GM19438 (cell line): Measurements from ENCODE around the gene IDI2.
"Not testable (repeated sequence)": the region's sequence is repeated elsewhere in the genome, so short reads cannot be mapped to it uniquely, and the experiment has no call there.

Experiments
- ATAC-seq: cut with Tn5 transposase; IDR thresholded peaks from one replicate; pipeline ENCODE4 v1.9.1; 2021; ENCODE audit warnings: low read depth; ENCODE audit not compliant: unreplicated experiment

IDI2 gene

DNA sequence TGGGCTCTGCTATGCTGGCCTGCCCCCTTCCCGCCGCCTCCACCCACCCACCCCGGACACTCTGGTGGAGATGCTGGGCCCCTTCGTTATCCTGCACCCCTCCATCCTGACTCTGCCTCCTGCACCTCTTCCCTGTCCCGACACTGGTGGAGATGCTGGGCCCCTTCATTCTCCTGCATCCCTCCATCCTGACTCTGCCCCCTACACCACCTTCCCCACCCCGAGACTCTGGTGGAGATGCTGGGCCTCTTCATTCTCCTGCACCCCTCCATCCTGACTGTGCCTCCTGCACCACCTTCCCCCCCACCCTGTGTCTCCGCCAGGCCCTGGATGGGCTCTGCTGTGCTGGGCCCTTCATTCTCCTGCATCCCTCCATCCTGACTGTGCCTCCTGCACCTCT lies 15.0 kb downstream of the IDI2 start:
- ATAC-seq = no peak

- not testable (repeated sequence) for ATAC-seq
Measured at GRCh38 chr10:1009947-1010346, 15.7 kb downstream of the IDI2 start.

DNA sequence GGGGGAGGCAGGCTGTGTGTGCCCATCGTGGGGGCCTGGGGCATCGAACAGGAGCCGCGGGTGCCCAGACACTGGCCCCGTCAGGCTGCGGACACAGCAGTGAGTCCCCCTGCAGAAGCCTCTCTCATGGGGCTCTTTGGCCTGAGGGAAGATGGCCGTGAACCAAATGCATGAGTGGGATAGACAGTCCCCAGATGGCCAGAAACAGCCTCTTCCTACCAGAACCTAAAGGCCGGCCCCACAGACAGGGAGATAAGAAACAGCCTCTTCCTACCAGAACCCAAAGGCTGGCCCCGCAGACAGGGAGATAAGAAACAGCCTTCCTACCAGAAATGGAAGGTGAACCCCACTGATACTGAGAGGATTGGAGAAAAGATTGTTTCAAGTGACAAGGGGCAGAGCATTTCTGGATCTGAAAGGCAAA lies 16.6 kb downstream of the IDI2 start:
- no peak for ATAC-seq

DNA sequence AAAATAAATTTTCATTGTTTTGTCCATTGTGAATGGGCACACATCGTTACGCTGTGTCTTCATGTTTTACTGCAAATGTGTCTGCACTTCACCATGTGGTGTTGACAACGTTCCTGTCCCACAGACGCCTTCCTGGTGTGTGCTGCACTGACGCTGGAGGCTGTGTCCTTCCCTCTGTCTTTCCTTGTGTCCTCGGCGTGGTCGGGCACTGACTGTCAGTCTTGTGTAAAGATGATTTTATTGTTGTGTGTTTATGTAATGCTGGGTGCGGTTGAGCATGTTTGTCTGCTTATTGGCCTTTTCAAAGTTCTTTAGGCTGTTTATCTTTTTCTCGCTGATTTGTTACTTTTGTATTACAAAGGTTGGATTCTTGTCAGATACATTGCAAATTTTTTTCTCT lies 18.1 kb downstream of the IDI2 start:
- no peak for ATAC-seq

- ATAC-seq = no peak
Measured at GRCh38 chr10:1006573-1006972, 19.1 kb downstream of the IDI2 start.

DNA sequence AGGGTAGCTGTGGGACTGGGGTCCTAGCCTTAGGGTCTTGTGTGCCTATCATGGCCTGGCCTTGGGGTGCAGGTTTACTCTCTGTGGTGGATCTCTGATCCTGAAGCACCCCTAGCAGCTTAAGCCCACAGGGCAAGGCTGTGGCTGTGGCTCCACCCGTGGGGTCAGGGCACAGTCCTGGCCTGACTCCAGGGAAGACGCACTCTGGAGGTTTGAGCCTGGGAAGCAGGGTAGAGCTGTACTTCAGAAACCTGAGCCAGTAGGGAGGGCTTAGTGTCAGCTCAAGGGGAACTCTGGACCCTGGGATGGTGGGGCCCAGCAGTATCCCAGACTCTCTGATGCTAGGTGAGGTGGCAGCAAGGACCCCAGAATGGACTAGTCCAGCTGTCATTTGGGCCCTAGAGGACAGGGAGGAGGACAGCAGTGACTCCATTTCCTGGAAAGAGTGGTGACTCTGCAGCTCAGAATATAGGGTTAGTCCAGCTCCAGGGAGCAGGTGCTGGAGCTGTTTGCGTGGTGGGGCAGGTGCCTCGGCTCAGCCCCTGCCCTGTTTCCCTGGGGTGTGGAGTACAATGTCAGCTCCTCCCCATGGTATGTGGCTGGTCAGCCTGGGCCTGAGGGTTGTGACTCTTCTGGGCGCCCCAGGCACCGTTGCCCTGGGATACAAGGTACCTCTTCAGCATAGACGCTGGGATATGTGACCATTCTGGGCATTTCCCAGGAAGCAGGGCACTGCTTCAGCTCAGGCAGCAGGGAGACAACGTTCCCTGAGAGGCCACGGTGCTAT lies 21.6 kb downstream of the IDI2 start:
- ATAC-seq = no peak

- no peak for ATAC-seq
Measured at GRCh38 chr10:1002425-1003006, 23.1 kb downstream of the IDI2 start.

- ATAC-seq = no peak
Measured at GRCh38 chr10:997266-998022, 28.2 kb downstream of the IDI2 start.

- no peak for ATAC-seq
Measured at GRCh38 chr10:996031-996430, 29.6 kb downstream of the IDI2 start.

GRCh38 chr10:995559-995926 lies 30.1 kb downstream of the IDI2 start:
- ATAC-seq = no peak

- no peak for ATAC-seq
Measured at GRCh38 chr10:994836-995558, 30.7 kb downstream of the IDI2 start.

- no peak for ATAC-seq
Measured at GRCh38 chr10:992871-993270, 32.8 kb downstream of the IDI2 start.

DNA sequence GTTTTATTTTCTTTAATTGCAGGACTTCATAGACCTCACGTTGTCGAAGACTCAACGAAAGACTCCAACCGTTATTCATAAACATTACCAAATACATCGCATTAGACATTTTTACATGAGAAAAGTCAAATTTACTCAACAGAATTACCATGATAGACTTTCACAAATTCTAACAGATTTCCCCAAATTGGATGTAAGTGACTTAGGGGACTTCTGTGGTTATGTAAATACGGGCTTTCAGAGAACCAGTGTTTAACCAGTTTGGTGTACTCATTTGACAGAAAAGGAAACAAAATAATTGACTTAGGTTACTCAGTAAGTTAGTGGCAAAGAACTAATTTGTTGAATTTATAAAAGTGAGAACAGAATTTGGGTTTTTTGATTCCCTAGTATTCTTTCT lies 33.2 kb downstream of the IDI2 start:
- no peak for ATAC-seq

- ATAC-seq = no peak
Measured at GRCh38 chr10:990808-991207, 34.9 kb downstream of the IDI2 start.

- peak; percentile 11 for ATAC-seq
Measured at GRCh38 chr10:988667-989545, 36.8 kb downstream of the IDI2 start.

- ATAC-seq = peak; percentile 89
Measured at GRCh38 chr10:987870-988666, 37.6 kb downstream of the IDI2 start, which contains the start of gene GTPBP4. Gene GTPBP4, plus strand, starts transcription at chr10:988434. Its CDS starts 46 bp downstream, at chr10:988480.

- no peak for ATAC-seq
Measured at GRCh38 chr10:987620-987869, 38.1 kb downstream of the IDI2 start.

GRCh38 chr10:986881-987619 lies 38.6 kb downstream of the IDI2 start:
- ATAC-seq = no peak
